ENCODE data around the gene KCNK5.

KCNK5 gene

GRCh38 chr6:39215640-39216158, 13.6 kb downstream of the KCNK5 start:
- DNase-seq (ENCODE audit: low spot score) = no peak

- DNase-seq (ENCODE audit: low spot score) = no peak
Measured at GRCh38 chr6:39214846-39215639, 14.2 kb downstream of the KCNK5 start.

DNA sequence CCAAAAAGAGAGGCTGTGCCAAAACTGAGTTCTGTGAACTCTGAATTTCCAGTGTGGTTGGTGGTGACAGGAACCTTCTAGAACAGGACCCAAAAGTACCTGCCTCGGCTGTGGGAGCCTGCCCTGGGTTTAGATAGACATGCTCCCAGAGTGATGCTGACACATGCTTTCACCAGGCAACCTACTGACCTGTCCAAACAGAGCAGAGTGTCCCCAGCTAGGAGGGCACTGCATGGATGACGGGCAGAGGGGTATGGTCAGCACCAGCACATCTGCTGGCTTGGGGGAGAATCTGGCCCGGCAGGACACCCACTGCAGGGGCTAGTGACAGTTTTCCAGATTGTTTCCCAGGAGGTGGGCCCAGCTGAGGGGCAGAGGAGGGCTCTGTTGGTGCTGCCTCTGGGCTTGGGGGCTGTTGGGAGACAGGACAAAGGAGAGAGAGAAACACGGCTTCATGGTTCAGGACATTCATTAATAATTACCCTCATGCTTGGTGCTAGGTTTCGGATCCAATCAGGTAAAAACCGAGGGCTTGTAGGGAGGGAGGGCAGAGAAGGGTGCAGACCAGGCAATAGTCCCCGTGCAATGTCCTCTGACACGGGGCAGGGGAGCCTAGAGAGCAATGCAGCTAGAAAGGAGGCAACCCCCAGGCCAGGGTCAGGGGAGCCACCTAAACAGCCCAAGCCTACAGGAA, 15.0 kb downstream of the KCNK5 start:
- DNase-seq (ENCODE audit: low spot score) = no peak

DNA sequence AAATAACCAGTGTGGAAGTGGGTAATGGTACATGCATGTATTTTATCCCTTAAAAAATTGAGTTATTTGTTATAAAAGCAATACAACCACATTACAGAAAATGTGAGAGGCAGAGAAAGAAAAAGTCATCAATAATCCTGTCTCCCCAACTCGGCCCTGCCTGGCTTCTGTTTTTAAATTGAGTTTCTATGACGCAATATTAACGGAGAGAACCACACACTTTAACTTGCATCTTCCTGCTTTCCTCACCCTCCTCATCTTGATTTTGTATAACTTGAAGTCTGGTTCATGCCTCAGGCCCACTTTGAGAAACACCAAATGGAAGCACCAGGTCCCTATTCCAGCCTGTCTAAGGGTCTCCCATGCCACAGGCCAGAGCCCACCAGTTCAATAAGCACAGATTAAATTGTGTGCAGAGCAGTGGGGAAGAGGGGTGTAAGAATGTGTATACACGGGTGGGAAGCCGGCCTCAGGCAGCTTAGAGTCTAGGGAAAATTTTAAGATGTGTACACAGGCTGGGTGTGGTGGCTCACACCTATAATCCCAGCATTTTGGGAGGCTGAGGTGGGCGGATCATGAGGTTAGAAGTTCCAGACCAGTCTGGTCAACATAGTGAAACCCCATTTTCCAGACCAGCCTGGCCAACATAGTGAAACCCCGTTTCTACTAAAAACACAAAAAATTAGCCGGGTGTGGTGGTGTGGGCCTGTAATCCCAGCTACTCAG, 15.9 kb downstream of the KCNK5 start:
- no peak for DNase-seq (ENCODE audit: low spot score)

DNA sequence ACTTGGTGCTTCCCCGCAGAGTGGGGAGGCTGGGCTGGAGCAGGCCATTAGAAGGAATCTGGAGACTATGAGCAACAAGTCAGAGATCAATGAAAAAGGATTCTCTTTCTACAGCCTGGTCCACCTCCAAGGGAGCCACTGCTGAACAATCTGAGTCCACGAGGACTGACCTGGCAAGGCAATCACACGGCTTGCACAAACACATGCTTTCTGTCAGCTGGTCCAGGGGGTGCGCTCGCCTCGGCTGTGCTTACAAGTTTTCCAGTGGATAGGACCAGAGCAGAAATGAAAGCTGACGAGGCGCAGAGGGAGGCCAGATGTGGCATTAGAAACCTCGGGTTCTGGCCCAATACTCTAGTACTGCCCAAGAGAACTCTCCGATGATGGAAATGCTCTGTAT, 18.1 kb downstream of the KCNK5 start:
- no peak for DNase-seq (ENCODE audit: low spot score)

DNA sequence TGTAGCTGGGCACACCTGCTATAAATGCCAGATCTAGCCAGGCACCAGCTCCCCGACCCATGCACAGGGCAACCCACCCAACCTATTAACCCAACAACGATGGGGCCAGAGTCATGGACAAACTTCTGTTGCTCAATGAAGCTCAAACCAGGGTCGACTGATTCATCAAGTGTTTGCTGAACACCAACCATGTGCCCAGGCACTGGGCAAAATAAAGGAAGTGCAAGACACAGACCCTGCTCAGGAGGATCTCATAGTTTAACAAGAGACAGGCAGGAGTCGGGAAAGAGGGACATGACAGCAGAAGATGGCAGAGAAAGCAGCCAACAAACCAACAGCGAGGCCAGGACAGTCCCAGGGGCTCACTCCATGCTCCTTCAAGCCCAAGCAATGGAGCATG, 18.8 kb downstream of the KCNK5 start:
- DNase-seq (ENCODE audit: low spot score) = no peak

GRCh38 chr6:39209911-39210310, 19.4 kb downstream of the KCNK5 start:
- DNase-seq (ENCODE audit: low spot score) = no peak

DNA sequence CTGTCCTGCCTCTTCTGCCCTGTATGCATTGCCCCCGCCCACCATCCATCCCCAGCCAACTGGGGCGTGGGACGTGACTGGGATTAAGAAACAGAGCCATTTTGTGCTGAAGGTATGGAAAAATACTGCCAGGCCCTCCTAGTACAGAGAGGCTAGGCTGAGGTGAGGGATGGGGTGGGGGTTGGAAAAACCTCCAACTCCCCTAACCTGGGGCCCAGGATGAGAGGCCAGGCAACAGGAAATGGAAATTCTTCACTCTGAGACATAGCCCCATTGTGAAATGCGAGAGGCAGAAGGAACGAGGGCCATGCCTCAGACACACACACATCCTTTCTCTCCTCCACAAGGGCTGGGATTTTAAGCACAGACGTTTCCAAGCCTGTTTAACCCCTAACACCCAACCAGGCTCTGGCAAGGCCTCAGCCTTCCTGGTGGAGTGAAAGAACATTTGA, 19.9 kb downstream of the KCNK5 start:
- DNase-seq (ENCODE audit: low spot score) = no peak

DNA sequence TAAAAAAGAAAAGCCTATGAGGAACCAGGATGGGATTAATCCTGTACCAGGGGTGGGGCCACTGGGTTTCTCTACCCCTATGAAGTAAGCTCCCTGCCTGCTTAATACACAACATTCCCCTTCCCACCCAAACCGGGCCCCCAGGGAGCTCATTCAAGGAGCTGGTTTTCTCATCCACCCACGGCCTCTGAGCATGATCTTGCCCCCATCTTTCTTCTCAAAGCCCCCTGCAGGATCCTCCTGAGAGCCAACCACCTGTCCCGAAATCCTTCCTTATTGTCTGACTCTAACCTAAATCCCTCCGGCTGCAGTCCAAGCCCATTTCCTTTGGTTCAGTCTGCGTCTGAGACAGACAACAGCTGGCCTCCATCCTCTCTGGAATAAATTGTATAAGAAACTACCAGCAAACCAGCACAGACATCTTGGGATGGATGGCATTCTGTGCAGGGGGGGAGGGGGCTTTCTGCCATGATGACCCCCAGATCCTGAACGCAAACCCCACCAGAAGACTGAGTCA, 21.0 kb downstream of the KCNK5 start:
- no peak for DNase-seq (ENCODE audit: low spot score)

DNA sequence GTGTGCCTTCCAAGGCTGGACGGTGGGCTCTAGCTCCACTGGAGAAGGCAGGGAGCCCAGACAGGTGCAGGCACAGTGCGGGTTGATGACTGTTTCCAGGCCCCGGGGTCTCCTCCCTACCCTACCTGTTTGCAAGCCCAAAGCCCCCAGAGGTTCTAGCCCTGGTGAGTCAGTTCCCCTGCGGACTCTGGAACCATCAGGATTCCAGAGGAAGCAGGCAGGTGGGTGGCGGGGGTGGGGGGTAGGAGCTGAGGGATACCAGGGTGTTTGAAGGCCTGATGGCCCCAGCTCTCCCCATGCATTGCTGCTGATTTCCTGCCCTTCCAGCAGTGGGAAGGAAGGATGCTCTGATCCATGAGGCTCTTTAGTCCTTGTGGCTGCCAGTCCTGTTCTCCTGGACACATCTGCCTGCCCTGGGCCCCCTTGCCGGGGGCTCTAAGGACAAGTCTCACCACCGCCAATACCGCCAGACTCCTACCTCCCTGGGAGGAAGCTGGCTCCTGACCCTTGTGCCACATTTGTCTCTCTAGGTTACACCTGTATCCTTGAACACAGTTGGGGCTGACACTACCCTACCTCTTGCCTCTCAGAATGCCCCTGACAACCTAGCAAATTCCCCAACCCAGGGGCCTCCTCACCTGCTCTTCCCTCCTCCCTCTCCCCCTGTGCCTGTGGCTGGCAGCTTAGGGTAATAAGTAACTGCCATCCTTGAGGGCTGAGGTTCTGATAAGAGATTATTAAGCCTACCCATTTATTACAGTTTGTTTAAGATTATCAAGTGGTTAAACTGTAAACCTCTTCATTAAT, 21.7 kb downstream of the KCNK5 start:
- DNase-seq (ENCODE audit: low spot score) = no peak

DNA sequence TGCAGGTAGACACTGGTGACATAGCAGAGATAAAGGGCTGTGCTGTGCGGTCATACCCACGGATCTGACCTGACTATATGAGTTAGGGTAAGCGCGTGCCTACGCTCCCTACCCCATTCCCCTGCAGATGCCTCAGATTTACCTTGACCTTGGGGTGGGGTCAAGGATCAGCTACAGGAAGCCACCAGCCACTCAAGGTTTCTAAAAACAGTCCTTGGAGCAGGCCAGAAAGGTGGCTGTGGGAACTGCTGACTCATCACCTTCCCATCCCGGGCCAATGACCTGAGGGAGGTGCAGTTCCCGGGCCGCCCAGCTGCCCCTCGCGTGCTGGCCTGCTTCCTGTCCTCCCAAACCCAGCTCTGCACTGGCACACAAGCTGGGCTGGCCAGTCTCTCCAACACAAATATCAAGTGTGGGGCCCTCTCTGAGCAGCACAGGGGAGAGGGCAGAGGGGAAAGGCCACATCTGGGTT, 23.0 kb downstream of the KCNK5 start:
- no peak for DNase-seq (ENCODE audit: low spot score)

DNA sequence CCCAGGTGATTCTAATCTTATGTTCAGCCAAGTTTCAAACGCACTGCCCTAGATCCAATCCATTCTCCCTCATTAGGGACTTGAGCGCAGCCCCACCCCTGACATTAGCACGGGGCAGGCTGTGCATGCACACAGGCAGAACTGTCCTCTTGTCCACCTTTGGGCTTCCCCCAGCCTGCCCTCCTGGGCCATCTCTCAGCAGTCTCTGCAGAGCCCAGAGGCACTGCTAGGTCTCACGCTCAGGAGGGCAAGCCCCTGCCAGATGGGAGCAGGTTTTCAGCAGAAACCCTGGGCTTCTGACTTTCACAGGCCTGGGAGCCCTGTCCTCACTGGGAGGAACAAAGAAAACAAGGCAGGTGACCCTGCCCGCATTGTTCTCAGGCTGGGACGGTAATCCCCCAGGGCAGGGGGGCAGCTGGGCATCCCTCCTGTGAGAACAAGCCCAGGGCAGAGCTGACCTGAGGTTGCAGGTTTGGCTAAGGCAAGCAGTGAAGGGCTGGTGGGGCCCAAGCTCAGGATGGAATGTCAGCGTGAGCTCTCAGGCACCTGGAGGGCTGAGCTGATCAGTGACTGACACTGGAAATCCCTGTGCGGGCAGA, 24.5 kb downstream of the KCNK5 start:
- no peak for DNase-seq (ENCODE audit: low spot score)

GRCh38 chr6:39204160-39204495, 25.1 kb downstream of the KCNK5 start:
- no peak for DNase-seq (ENCODE audit: low spot score)

DNA sequence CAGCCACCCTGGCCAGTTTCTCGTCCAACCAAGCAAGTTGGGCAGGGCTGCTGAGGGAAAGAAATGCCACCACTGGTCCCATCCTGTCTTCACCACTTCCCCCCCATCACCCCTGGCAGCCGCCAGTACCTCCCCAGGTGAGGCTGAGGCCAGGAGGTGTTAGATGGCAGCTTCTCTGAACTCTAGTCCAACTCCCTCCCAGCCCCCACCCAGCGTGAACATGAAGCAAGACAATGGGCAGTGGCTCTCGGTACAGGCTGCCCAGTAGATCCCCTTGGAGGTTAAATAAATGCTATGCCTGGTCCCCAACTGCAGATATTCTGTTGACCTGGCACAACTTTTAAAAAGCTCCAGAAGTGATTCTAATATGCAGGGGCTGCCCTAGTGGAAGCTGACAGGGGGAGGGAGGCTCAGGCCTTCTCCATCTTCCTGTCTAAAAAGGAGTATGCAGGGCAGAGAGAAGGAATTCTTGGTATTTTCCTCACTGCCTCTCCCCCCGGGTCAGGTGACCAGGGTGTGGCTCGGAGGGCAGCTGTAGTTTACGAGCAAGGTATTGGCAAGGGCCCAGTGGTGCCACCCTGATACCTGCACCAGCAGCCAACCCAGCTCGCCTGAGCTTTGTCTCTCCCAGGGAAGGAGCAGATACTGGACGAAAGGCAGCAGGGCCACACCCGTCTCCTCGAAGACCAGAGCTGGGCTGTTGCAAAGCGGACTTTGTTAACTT, 25.7 kb downstream of the KCNK5 start:
- no peak for DNase-seq (ENCODE audit: low spot score)

DNA sequence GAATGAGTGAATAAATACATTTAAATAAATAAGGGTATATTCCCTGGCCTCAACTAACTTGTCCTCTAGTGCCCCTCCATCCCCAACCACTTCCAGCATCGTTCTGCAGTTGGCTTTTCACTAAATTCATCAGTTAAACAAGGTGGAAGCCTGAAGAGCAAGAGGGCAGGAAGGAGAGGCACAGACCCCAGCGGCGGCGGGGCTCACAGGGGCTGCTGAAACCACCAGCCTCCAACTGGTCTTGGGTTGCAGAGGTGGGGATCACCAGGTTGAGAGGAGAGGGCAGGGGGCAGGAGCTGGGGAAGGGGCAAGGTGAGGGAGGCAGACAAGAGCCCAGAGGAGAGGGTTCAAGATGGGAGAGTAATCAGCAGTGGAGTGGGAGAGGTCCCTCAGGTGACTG, 27.1 kb downstream of the KCNK5 start:
- DNase-seq (ENCODE audit: low spot score) = no peak

- DNase-seq (ENCODE audit: low spot score) = no peak
Measured at GRCh38 chr6:39200498-39201020, 28.7 kb downstream of the KCNK5 start.

- DNase-seq (ENCODE audit: low spot score) = no peak
Measured at GRCh38 chr6:39199976-39200375, 29.3 kb downstream of the KCNK5 start.

DNA sequence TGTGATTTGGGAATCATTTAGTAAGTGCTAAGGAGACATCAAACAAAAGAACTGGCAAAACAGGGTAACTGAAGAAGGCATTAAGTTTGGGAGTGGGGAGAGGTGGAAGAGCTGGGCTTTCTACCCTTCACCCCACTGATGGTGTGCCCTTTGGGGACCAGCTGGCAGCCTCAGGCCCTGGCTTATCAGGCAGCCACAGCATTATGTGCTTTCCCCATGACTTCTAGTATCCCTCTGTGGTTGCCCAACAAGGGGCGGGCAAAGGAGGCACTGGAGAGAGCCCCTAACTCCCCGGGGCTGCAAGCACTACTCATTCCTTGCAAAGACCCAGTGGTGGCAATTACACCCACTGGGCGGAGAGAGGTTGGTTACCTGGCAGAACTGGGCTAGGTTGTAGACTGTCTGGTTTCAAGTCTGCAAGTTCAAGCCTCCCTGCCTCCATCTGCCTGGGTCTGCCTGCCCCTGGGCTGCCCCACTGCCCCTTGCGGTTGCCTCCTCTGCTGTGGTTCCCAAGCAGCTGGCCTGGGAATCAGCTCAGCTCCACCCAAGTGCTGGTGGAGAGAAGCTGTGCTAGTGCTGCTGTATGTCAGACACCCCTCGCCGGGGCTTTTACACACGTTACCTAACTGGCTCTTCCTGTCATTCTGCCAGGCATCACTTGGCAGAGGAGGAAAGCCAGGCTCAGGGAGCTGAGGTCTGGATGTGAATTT, 29.9 kb downstream of the KCNK5 start:
- no peak for DNase-seq (ENCODE audit: low spot score)

GRCh38 chr6:39198528-39198927, 30.7 kb downstream of the KCNK5 start:
- DNase-seq (ENCODE audit: low spot score) = no peak

Measured in cerebellar cortex (tissue), 1 donor.